DND-41 (cell line): ENCODE results near the gene RAE1.

Experiments
- ATAC-seq: fragments of 200-7000 bp; cut with Tn5 transposase; 3 replicates; pipeline ENCODE4 v1.9.1; 2021; ENCODE audit warnings: low read depth; ENCODE audit not compliant: insufficient read depth
- DNase-seq: peaks from one replicate; pipeline ENCODE4 v3.0.0-alpha.2; 2020
- H2AFZ ChIP-seq: 2 replicates; pipeline ENCODE4 v1.6.0; 2012; ENCODE audit warnings: low read depth, low read length
- H3K27ac ChIP-seq: 2 replicates; pipeline ENCODE4 v1.5.1; 2012; ENCODE audit warnings: low read length, inconsistent platforms
- H3K27me3 ChIP-seq: fragments of 200-600 bp; sonication (generic); 2 replicates; pipeline ENCODE4 v1.6.0; 2012; ENCODE audit warnings: low read length, mild to moderate bottlenecking, inconsistent platforms; ENCODE audit not compliant: insufficient read depth, poor library complexity
- H3K36me3 ChIP-seq: 2 replicates; pipeline ENCODE4 v1.5.1; 2012; ENCODE audit warnings: low read length, inconsistent platforms; ENCODE audit not compliant: insufficient read depth
- H3K4me1 ChIP-seq: 2 replicates; pipeline ENCODE4 v1.5.1; 2012; ENCODE audit warnings: mild to moderate bottlenecking, low read length; ENCODE audit not compliant: insufficient read depth
- H3K4me2 ChIP-seq: 2 replicates; pipeline ENCODE4 v1.6.0; 2012; ENCODE audit warnings: mild to moderate bottlenecking, moderate library complexity, low read length, inconsistent platforms; ENCODE audit not compliant: insufficient read depth
- H3K4me3 ChIP-seq, 2 experiments: fragments of 200-600 bp in 1 of 2; shearing (Covaris generic) in 1 of 2; 2 replicates each; pipeline ENCODE4 v1.5.1; 2012 to 2016; ENCODE audit warnings: inconsistent platforms in 2 of 2, low read length in 2 of 2, mild to moderate bottlenecking in 2 of 2, low read depth in 1 of 2, moderate library complexity in 1 of 2
- H3K79me2 ChIP-seq: 2 replicates; pipeline ENCODE4 v1.6.0; 2012; ENCODE audit warnings: low read length, inconsistent platforms; ENCODE audit not compliant: insufficient read depth
- H3K9ac ChIP-seq: 2 replicates; pipeline ENCODE4 v1.6.0; 2012; ENCODE audit warnings: low read depth, mild to moderate bottlenecking, inconsistent platforms, low read length, moderate library complexity
- H3K9me3 ChIP-seq: 2 replicates; pipeline ENCODE4 v1.5.1; 2012; ENCODE audit warnings: low read length, moderate library complexity, mild to moderate bottlenecking, inconsistent platforms; ENCODE audit not compliant: insufficient read depth, severe bottlenecking
- H4K20me1 ChIP-seq: 2 replicates; pipeline ENCODE4 v1.6.0; 2012; ENCODE audit warnings: low read length; ENCODE audit not compliant: insufficient read depth
- EZH2 ChIP-seq: IDR thresholded peaks from 3 replicates; pipeline ENCODE4 v1.6.1; 2012; ENCODE audit warnings: borderline replicate concordance, low read depth, mild to moderate bottlenecking, moderate library complexity, low read length, inconsistent platforms; ENCODE audit not compliant: severe bottlenecking
- TF ChIP-seq, protein P1 (sequence below): IDR thresholded peaks from 2 replicates; pipeline ENCODE4 v1.5.1; 2012; ENCODE audit warnings: borderline replicate concordance, low read length, moderate library complexity, mild to moderate bottlenecking; ENCODE audit not compliant: poor library complexity, severe bottlenecking; ENCODE audit errors: extremely low read depth

RAE1 gene

DNA sequence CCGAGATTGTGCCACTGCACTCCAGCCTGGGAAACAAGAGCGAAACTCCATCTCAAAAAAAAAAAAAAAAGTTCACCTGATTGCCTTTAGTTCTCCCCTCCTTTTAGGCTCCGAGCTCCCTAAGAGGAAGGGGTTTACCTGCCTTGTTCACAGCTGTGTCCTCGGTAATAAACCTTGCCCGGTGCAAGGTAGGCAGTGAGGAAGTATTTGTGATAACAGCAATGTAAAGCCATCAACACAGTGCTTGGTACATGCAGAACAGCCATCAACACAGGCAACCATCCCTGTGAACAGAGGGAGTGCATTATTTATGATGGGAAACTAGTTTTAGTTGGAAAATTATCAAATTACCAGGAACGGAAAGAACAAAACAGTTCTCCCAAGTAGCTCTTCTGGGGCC, 23.2 kb upstream of the RAE1 start:
- DNase-seq: no peak
- Histone ChIP-seq H3K27me3 (peaks cover 21% of the 10 kb centered on the region), H2AFZ (no peak overlapping the region), H3K4me3 (no peak overlapping the region), H3K4me2 (no peak overlapping the region), H4K20me1 (0 out of 2 replicates have a peak, but pooled peaks cover 2% of the 10 kb centered on the region), H3K27ac (no peak overlapping the region), H3K9ac (no peak overlapping the region), H3K9me3 (no peaks in the 10 kb centered on the region), H3K4me1 (no peaks in the 10 kb centered on the region), H3K79me2 (no peaks in the 10 kb centered on the region), H3K36me3 (no peaks in the 10 kb centered on the region)
- TF ChIP-seq, protein P1, sequence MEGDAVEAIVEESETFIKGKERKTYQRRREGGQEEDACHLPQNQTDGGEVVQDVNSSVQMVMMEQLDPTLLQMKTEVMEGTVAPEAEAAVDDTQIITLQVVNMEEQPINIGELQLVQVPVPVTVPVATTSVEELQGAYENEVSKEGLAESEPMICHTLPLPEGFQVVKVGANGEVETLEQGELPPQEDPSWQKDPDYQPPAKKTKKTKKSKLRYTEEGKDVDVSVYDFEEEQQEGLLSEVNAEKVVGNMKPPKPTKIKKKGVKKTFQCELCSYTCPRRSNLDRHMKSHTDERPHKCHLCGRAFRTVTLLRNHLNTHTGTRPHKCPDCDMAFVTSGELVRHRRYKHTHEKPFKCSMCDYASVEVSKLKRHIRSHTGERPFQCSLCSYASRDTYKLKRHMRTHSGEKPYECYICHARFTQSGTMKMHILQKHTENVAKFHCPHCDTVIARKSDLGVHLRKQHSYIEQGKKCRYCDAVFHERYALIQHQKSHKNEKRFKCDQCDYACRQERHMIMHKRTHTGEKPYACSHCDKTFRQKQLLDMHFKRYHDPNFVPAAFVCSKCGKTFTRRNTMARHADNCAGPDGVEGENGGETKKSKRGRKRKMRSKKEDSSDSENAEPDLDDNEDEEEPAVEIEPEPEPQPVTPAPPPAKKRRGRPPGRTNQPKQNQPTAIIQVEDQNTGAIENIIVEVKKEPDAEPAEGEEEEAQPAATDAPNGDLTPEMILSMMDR: no peak
- no peak for TF ChIP-seq EZH2
- ATAC-seq: no peak

DNA sequence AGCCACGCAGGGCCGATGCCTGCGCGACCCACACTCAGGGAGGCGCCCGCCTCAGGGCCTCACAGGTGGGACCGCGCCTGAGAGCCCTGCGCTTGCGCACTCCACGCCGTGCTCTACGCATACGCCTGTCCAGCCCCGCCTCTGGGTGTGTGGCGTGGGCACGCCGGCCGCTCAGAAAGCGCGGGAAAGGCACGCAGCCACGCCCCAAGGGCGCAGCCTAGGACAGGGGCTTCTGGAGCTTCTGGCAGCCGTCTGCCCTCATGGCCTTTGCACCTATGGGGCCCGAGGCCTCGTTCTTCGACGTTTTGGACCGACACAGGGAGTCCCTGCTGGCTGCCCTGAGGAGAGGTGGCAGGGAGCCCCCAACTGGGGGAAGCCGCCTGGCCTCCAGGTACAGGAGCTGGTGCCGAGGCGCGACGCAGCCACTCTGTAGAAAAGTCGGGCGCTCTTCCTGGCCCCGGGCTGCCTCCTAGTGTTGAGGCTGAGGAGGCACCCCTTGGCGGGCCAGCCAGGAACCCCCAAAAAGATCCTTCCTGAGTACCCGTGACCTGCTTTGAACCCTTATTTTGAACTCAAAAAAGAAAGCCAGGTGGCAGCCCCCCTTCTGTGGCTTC, 21.3 kb upstream of the RAE1 start, which contains the start of gene SPO11:
TSS of gene SPO11 (plus strand) at position 196 of the 614 bp plus-strand sequence. CDS start at position 261, 65 bp downstream.
- no peak for TF ChIP-seq EZH2
- TF ChIP-seq, protein P1: peak; percentile 38
- H2AFZ ChIP-seq: no peak within 1 kb of the TSS
- H3K27me3 ChIP-seq: peaks cover 21% of the 10 kb centered on the region
- no peak for ATAC-seq
- H4K20me1 ChIP-seq: 0 out of 2 replicates have a peak, but pooled peaks cover 2% of the 10 kb centered on the region
- no peak within 1 kb of the TSS for H3K4me3 ChIP-seq
- H3K27ac ChIP-seq: no peak within 1 kb of the TSS
- no peak for DNase-seq
- no peak within 1 kb of the TSS for H3K9ac ChIP-seq
- no peak within 1 kb of the TSS for H3K4me2 ChIP-seq
- H3K79me2 ChIP-seq: no peaks in the 10 kb centered on the region
- H3K4me1 ChIP-seq: no peaks in the 10 kb centered on the region
- H3K9me3 ChIP-seq: no peaks in the 10 kb centered on the region
- no peaks in the 10 kb centered on the region for H3K36me3 ChIP-seq

DNA sequence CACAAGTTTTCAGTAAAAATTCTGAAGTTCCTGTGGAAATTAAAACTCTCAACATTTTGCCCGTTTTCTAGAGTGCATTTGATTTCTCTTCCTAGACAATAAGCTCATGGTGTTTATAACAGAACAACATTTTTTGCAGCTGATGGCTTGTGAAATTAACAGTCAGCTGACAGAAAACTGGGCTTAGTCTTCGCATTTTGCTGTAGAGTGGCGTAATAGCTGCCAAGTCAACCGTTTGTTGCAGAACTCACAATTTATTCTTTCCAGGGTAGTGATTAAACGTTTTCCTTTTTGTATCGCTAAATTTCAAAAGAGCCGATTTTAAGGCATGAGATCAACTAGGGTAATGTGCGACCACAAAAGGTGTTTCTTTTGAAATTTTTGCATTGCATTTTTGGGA, 20.1 kb upstream of the RAE1 start:
- TF ChIP-seq, protein P1: no peak
- TF ChIP-seq EZH2: no peak
- Histone ChIP-seq H3K27me3 (peaks cover 14% of the 10 kb centered on the region), H3K36me3 (no peaks in the 10 kb centered on the region), H3K9ac (no peak overlapping the region), H3K79me2 (no peaks in the 10 kb centered on the region), H3K4me2 (no peak overlapping the region), H3K4me3 (no peak overlapping the region), H2AFZ (no peak overlapping the region), H3K27ac (no peak overlapping the region), H4K20me1 (0 out of 2 replicates have a peak, but pooled peaks cover 2% of the 10 kb centered on the region), H3K9me3 (no peaks in the 10 kb centered on the region), H3K4me1 (no peaks in the 10 kb centered on the region)
- no peak for DNase-seq
- no peak for ATAC-seq
